Measurements from ENCODE around the gene NDUFS6.
A peak's percentile ranks its signal among the peaks of the same experiment; 100 is the strongest.

NDUFS6 gene

DNA sequence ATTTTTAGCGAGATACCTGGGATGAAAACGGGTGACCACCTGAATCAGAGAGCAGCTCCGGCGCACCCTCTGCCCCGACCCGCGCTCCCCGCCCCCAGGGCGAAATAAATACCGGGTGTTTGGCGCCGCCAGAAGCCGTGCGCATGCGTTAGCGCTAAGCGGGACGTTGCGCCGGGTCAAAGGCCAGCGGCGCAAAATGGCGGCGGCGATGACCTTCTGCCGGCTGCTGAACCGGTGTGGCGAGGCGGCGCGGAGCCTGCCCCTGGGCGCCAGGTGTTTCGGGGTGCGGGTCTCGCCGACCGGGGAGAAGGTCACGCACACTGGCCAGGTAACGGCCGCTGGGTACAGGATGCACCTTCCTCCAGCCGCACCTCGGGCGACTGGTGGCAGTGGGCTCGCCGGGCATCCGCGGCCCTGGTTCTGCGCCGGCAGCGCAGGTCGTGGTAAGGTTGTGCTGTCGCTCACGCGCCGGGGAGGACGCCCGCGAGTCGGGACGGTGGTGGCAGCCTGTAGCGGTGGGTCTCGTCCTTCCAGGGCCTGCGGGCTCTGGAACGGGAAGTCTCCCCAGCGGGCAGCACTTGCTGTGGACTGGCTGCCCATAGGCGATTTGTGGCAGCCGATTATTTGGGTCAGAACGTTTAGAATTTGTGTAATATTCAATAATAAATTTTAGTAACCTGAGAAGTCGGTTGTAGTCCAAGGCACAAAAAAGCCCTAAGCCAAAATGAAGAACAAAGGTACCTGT is at the start of gene NDUFS6:
Gene NDUFS6, plus strand, starts transcription at position 186 of the 745 bp plus-strand sequence. Its CDS starts 11 bp downstream, at position 197.
- peak; percentile 85 for DNase-seq

DNA sequence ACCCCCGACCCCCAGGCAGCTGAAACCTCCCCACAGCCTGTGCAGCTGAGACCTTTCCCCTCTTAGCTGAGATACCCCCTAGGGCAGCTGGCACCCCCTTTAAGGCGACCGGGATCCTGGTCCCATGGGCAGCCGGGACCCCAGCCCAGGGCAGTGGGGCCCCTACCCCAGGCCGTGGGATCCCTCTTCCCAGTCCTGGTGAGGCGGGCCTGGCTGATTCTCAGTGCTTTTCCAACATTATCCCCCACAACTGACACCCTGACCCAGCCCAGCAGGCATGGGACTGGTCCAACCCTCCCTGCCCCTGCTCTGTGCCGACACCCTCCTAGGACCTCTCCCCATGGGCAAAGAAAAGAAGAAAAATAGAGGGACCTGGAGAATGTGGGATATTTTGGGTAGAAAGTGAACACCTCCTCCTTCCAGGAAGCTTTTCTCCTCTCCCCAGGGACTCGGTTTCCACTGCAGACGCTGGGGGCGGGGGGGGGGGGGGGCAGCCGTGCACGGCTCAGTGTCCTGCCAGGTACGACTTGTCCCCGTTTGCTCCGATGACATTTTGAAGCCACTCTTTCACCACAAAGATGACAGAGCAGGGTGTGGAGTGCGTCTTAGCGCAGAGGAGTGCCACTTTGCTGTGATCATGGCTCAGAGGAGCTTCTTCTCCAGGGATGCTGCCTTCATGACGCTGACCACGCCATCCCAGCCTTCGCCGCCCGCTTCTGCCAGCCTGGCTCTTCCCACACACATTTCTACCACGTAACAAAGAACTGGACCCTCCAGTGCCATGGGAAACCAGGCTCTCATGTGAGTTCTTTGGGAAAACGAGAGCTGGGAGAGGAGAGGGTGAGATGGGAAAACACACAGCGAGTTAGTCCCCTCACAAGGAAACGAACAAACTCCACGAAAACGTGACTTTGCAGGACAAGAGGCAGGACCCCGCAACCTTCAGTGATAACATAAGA is 49.1 kb upstream of the NDUFS6 start:
- no peak for DNase-seq

DNA sequence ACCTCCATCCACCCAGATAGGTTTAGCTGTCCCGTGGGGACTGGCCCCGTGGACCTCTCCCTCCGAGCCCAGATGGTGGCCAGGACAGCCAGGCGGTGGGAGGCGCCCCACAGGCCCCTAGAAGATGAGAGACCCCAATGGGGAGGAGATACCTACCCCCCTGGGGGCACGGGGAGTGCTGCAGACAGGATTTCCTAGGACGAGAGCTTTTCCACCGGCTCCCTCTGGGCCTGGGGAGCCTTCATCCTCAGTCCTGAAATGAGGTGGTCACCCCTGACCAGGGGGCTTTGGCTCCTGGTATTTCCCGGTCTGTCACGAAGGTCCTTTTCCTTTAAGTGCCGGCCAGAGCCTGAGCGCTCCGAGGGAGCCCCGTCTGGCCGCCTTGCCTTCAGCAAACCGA is 48.3 kb upstream of the NDUFS6 start:
- no peak for DNase-seq

DNA sequence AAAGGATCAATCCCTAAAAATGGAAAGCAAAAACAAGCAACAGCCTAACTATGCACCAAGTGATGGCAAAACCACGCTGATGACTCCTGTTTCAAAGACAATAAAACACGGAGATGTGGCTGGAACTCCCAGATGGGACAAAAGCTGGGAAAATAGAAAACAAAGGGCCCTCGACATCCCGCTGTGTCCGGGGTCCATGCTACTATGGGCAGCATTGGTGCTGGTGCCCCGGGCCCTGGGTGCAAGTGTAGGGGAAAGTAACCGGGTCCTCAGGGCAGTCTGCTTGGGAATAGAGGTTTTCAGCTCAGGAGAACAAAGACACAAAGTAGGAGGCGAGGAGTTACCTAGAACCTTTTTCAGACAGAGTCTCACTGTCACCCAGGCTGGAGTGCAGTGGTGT is 47.7 kb upstream of the NDUFS6 start:
- no peak for DNase-seq

DNA sequence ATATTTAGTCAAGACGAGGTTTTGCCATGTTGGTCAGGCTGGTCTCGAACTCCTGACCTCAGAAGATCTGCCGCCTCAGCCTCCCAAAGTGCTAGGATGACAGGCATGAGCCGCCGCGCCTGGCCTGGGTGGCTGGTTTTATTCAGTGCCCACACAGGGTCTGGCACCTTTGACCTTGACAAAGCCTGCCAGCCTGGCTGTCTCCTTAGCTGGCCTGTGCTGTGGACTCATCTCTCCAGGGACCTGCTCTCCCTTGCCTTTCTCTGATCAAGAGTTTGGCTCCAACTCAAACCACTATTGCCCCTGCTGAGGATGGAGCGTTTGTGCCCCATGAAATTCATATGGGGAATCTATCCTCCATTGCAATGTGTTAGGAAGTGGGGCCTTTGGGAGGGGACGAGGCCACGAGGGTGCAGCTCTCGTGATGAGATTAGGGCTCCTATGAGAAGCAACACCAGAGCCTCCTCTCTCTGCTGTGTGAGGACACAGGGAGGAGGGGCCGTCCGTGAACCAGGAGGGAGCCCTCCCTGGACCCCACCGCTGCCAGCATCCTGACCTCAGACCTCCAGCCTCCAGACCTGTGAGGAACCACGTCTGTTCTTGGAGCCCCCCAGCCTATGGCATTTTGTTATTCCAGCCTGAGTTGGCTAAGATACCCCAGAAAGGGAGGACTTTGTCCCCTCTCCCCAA is 46.5 kb upstream of the NDUFS6 start:
- DNase-seq = no peak

DNA sequence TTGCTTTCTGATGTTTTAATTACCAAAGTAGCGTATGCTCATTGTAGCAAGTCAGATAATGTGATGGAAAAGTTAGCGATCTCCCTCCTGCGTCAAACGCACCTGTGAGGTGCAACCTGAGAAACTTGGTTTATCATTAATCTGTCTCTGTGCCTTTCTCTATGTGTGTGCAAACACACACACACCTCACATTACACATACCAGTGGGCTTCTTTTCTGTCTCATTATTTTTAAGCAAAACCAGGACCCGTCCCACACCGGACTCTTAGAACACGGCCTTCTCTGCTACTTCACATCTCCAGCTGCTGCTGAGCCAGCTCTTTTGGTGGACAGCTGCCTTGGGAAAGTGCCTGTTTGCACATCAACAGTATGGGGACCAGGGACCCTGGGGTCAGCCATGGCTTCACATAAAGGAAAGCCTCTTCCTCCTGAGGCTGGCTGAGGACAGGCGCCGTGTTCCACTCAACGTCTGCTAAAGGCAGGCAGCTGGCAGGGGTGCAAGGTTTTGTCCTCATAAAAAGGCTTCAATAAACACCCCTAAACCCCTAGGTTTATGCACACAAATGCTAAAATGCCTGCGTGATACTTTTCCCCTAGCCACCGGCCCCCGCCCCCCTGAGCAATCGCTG is 45.8 kb upstream of the NDUFS6 start:
- DNase-seq = no peak

DNA sequence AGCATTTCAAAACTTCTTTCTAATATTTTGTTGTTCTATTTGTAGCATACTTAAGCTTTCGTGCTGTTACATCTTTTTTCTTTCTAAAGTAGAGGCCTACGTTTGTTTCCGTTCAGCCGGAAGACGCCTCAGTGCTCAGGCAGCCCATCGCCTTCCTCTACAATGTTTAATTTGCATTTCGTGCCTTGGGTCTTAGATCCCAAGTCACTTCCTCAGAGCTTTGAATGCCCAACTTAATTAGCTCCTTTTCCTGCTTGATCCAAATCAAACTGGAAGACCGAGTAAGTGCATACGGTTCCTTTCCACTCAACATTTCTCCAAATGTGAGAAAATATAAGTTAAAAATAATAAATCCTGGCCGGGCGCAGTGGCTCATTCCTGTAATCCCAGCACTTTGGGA is 44.7 kb upstream of the NDUFS6 start:
- DNase-seq = no peak

DNA sequence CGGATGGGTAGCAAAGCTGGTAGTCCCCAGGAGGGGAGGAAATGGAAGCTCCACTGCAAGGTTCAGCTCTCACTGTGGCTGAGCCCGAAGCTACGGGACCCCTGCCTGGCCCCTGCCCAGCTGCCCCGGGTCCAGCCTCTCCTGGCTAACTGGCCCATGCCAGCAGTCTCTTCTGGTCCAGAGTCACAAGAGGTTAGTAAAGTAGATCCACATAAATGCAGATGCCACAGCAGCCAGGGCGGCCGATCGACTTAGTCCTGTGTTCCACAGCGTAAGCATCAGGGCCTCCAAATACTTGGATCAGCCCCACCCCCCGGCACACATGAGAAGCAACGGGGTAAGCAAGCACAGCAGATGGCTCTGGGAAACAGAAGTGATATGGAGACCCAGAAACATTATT is 43.7 kb upstream of the NDUFS6 start:
- DNase-seq = no peak

DNA sequence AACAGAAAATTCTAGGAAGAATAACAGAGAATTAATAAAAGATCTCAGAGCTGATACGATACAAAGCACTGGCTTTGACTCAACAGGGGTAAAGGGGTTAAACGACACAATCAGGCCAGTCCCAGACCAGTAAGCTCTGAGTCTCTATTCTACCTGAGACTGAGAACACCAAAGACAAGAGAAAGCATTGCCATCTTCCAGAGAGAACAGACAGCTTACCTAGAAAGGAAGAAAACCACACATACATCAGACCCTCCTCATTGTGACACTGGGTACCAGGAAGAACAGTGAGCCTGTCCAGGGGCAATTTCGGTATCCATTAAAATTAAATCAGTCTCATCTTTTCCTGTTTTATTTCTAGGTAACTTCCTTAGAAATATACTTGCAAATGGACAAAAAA is 42.6 kb upstream of the NDUFS6 start:
- DNase-seq = no peak

GRCh38 chr5:1759378-1759970 is 41.7 kb upstream of the NDUFS6 start:
- no peak for DNase-seq

- DNase-seq = no peak
Measured at GRCh38 chr5:1760231-1760630, 41.0 kb upstream of the NDUFS6 start.

DNA sequence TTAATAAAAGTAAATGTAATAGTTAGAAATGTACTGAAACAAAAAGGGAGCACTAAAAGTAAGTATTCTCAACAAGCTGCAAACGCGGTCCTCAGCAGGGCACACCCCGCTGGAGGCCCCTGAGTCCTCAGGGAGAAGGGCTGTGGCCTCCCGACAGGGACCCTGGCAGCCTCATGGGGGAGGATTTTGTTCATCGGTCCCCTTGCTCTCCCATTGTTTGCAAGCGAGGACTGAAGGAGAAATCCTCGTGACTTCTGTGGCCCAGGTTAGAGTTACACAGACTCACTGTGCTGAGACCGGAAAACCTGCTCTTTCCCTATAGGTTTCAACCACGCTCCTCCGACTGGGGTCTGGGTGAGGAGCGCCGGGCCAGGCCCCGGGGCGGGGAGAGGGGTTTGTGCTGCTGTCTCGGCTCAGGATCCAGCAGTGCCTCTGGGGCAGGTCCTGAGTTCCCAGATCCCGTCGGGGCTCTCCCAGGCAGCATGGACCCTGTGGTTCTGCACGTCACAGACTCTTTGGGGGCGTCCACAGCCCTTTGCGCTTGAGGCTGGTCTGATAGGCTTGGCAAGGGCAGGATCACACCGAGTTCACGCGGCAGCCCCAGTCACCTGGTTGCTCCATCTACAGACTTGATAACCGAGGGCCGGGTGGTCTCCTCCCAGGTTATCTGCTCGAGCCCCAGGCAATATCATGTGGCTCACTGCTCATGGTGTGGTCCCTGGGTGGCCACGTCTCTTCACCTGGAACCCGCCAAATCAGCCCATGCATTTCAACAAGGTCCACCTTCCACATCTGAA is 40.4 kb upstream of the NDUFS6 start:
- DNase-seq = no peak

DNA sequence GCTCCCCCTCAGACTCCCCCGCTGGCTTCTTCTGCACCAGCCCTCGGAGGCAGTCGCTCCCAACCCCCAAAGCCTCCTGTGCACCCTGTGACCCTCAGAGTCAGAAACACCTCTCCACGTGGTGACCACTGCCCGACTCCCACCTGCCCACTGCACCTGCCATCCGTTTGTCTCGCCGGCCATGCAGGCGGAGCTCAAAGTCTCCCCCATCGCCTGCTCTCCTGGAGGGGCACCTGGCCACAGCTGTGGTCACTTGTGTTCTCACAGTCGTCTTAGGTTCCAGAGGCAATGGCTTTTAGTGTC is 39.8 kb upstream of the NDUFS6 start:
- DNase-seq = no peak

DNA sequence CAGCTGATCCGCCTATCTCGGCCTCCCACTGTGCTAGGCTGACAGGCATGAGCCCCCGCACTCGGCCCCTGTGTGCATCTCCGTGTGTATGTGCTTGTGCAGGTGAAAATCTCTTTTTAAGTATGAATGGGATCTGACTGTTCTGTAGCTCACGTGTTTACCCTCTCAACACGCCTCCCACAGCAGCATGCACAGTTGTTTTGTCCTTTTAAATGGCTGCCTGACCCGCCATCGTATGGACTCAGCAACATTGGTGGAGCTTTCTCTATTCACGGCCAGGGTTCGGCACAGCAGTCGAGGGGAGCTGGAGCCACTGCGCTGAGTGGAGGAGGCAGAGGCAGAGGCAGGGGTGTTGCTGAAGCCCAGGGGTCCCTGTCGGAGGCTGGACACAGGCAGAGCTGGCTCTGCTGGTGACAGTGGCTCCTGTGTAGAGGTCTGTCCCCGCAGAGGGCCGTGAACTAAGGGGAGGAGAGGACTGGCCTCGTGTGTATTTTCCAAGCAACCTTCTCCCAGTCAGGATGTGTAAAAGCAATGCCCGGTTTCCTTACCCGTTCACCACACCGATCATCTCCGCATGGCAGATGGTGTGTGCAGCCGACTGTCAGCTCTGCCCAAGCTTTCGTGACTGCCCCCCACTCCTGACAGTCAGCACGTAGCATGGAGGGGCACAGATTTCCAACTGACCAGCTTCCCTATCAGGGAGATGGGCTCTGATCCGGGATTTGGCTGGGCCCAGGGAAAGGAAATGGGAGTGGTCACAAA is 38.9 kb upstream of the NDUFS6 start:
- DNase-seq = no peak

- DNase-seq = no peak
Measured at GRCh38 chr5:1762883-1763547, 38.2 kb upstream of the NDUFS6 start.

GRCh38 chr5:1763548-1763911 is 37.7 kb upstream of the NDUFS6 start:
- peak; percentile 45 for DNase-seq

- DNase-seq = no peak
Measured at GRCh38 chr5:1763960-1764605, 37.1 kb upstream of the NDUFS6 start.

DNA sequence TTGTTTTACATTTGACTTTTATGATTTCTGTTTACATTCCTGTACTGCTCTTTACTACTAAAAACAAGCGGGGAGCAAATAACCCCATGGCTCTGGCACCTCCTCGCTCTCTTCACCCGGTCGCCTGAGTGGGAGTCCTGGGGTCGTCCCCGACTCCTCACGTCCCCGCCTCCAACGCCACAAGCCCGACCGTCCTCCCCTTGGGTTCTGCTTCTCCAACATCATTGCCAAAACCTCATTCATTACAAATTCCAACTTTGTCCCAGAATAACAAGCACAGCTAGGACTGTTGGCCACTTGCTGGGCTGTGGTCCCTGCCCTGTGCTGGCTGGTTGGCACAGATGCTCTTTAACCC is 36.6 kb upstream of the NDUFS6 start:
- DNase-seq = no peak

GRCh38 chr5:1765141-1765879 is 35.9 kb upstream of the NDUFS6 start:
- no peak for DNase-seq

- DNase-seq = no peak
Measured at GRCh38 chr5:1765880-1766235, 35.3 kb upstream of the NDUFS6 start.

Data from activated naive CD4-positive, alpha-beta T cell treated with Interleukin-2 at 50 U/mL for 16 hours (primary cell).